Body of pancreas (tissue), 4 donors: ENCODE results near the gene YJU2. TPM values are rescaled to one million over a fixed set of nuclear protein-coding genes. Genes with fewer than 3 reads are reported as not detected.
"Not testable (repeated sequence)": the region's sequence is repeated elsewhere in the genome, so short reads cannot be mapped to it uniquely, and the experiment has no call there.

ENCODE experiments used
- ATAC-seq: fragments of 150-250 bp; one replicate; pipeline ENCODE4 v1.9.1; 2016
- DNase-seq, 4 donors: peaks; one replicate each; pipeline ENCODE4 v3.0.0-alpha.2; 2019
- H3K27ac ChIP-seq, 4 donors: fragments of 200-600 bp; sonication (generic); 1 replicate in 3 of 4; 2 replicates in 1 of 4; pipeline versions ENCODE4 v1.5.1 to v1.6.1; 2016 to 2019; ENCODE audit warnings: mild to moderate bottlenecking in 1 of 4, mixed read lengths in 1 of 4, moderate library complexity in 1 of 4
- H3K27me3 ChIP-seq, 2 donors: fragments of 200-600 bp; sonication (generic); one replicate each; pipeline ENCODE4 v1.6.0; 2016; ENCODE audit warnings: mild to moderate bottlenecking in 1 of 2
- H3K36me3 ChIP-seq, 2 donors: fragments of 200-600 bp; sonication (generic); replicated peaks in 1 of 2; 2 replicates each; pipeline ENCODE4 v1.5.1; 2016; ENCODE audit warnings: low read depth in 2 of 2; ENCODE audit not compliant: insufficient read depth in 1 of 2
- H3K4me1 ChIP-seq: fragments of 200-600 bp; sonication (generic); one replicate; pipeline ENCODE4 v1.6.0; 2016
- H3K4me3 ChIP-seq, 2 donors: fragments of 200-600 bp; sonication (generic); 1 replicate in 1 of 2; 2 replicates in 1 of 2; pipeline ENCODE4 v1.5.1; 2016 to 2019
- H3K9me3 ChIP-seq, 3 donors: fragments of 200-600 bp; sonication (generic); 1 replicate in 2 of 3; 2 replicates in 1 of 3; pipeline ENCODE4 v1.5.1; 2016
- POLR2A ChIP-seq, 3 donors: fragments of 450-650 bp; IDR thresholded peaks; one replicate each; pipeline ENCODE4 v1.6.1; 2016; ENCODE audit warnings: antibody characterized with exemption in 3 of 3, mild to moderate bottlenecking in 2 of 3
- WGBS, 2 donors: methylation state at CpG; one replicate each; pipeline ENCODE4 v1.1.5; 2017; 5-methylcytosine and 5-hydroxymethylcytosine counted together
- intact Hi-C: fragments of 100-400 bp; cut with DNase I; formaldehyde crosslinking; loops from one replicate; pipeline ENCODE4 v1.15.1; 2023
- total RNA-seq, 2 donors: library from RNA; depleted of rRNA; stranded (reverse); fragments of >200 nt; gene quantifications; one replicate each; pipeline ENCODE4 v1.1.0, GENCODE V29; 2016
- TF ChIP-seq, protein P1 (sequence below), 7 experiments: fragments of 450-650 bp in 4 of 7; fragments of 200-600 bp in 3 of 7; sonication (generic) in 3 of 7; IDR thresholded peaks; one replicate each; pipeline ENCODE4 v1.5.1; 2016 to 2019; ENCODE audit warnings: antibody characterized with exemption in 7 of 7

Gene YJU2
- total RNA-seq, 2 donors from 2014 or later = 15.5 to 20.2 TPM

DNA sequence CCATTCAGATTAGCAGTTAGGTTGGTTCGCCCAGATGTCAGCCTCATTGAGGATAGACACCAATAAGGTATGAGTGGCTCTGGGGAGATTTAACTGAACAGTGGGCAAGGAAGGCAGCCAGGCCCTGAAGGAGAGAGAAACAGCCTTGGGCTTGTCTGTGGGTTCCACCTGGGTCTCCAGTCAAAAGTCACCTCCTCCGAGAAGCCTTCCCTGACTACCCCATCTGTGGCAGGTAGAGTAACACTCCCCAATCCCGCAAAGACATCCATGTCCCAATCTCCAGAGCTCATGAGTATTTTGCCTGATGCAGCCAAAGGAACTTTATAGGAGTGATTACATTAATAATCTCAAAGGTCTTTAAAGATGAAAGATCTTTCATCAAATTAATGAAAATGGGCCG is 8.0 kb upstream of the YJU2 start:
- Histone ChIP-seq H3K27ac (no peak overlapping the region), H3K36me3 (no peaks in the 10 kb centered on the region), H3K4me1 (no peaks in the 10 kb centered on the region), H3K9me3 (no peaks in the 10 kb centered on the region), H3K4me3 (no peak overlapping the region), H3K27me3 (no peaks in the 10 kb centered on the region)
- DNase-seq = no peak
- WGBS, 2 donors = 59 to 89% methylated on average over 4 of the region's 4 CpGs
- intact Hi-C loops = no loop called here
- no peak for ATAC-seq
- no peak for TF ChIP-seq POLR2A (IDR thresholded peaks at IDR 0.05)
- TF ChIP-seq, protein P1, sequence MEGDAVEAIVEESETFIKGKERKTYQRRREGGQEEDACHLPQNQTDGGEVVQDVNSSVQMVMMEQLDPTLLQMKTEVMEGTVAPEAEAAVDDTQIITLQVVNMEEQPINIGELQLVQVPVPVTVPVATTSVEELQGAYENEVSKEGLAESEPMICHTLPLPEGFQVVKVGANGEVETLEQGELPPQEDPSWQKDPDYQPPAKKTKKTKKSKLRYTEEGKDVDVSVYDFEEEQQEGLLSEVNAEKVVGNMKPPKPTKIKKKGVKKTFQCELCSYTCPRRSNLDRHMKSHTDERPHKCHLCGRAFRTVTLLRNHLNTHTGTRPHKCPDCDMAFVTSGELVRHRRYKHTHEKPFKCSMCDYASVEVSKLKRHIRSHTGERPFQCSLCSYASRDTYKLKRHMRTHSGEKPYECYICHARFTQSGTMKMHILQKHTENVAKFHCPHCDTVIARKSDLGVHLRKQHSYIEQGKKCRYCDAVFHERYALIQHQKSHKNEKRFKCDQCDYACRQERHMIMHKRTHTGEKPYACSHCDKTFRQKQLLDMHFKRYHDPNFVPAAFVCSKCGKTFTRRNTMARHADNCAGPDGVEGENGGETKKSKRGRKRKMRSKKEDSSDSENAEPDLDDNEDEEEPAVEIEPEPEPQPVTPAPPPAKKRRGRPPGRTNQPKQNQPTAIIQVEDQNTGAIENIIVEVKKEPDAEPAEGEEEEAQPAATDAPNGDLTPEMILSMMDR (IDR thresholded peaks at IDR 0.05) = no peak

DNA sequence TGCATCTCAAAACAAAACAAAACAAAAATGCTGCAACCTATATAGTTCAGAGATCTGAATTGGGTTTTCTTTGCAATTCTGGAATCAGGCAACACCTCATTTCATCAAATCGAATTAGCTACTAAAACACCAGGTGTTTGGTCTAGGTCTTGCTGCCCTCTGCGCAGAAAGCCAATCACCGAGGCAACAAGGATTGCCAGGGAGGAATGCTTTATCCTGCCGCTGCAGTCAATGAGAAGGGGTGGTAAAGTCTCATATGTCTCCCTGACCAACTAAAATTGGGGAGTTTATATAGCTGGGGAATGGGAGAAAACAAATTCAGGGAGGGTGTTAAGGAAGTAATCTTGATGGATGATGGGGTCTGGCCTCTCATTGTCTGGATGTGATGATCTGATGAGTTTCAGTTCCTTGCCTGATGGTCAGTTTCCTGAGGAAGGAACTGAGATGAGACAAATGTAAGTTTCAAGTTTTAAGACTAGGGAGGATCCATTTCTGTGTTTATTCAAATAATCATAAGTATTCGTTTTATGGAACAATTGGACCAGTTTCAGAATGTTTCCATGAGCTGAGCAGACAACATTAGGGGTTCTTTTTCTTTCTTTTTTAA is 5.0 kb upstream of the YJU2 start:
- no peaks in the 10 kb centered on the region for H3K36me3 ChIP-seq
- no peak for DNase-seq
- intact Hi-C loops = no loop called here
- no peaks in the 10 kb centered on the region for H3K9me3 ChIP-seq
- H3K27me3 ChIP-seq = no peaks in the 10 kb centered on the region
- H3K4me3 ChIP-seq = no peak overlapping the region
- peaks cover 7% of the 10 kb centered on the region for H3K4me1 ChIP-seq
- WGBS, 2 donors = 72% methylated on average over 5 of the region's 5 CpGs
- no peak for TF ChIP-seq POLR2A (IDR thresholded peaks at IDR 0.05)
- TF ChIP-seq, protein P1 (IDR thresholded peaks at IDR 0.05) = no peak
- H3K27ac ChIP-seq = no peak overlapping the region
- ATAC-seq = no peak

DNA sequence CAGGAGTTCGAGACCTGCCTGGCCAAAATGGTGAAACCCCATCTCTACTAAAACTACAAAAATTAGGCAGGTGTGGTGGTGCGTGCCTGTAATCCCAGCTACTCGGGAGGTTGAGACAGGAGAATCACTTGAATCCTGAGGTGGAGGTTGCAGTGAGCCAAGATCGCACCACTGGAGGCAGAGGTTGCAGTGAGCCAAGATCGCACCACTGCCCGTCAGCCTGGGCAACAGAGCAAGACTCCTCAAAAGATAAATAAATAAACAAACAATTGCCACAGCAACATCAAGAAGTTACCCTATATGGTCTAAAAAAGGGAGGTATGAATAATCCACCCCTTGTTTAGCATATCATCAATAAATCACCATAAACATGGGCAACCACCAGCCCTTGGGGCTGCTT is 942 bp upstream of the YJU2 start:
- intact Hi-C loops, DNase-seq, ATAC-seq, H3K9me3 ChIP-seq, H3K4me3 ChIP-seq, H3K27me3 ChIP-seq: not testable (repeated sequence)
- WGBS, 2 donors = 94 to 98% methylated on average over 6 of the region's 6 CpGs
- H3K4me1 ChIP-seq = peaks cover 16% of the 10 kb centered on the region
- peaks cover 10 to 13% of the 10 kb centered on the region in 2 donors for H3K36me3 ChIP-seq
- peak overlapping the region in 1 of 4 donors; percentile 95 for H3K27ac ChIP-seq

DNA sequence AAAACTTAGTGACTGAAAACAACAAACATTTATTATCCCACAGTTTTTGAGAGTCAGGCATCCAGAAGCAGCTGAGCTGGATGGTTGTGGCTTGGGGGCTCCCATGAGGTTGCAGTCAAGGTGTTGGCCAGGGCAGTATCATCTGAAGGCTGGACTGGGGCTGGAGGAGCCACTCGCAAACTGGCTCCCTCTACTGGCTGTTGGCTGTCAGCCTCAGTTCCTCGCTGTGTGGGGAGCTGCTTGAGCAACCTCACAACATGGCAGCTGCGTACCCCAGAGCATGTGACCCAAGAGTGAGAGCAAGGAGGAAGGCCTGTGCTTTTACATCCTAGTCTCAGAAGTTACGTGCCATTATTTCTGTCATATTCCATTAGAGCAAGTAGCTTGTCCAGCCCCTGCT is 9.7 kb downstream of the YJU2 start:
- DNase-seq (no peak), ATAC-seq (no peak)
- peaks cover 26 to 32% of the 10 kb centered on the region in 2 donors for H3K36me3 ChIP-seq
- H3K4me3 ChIP-seq = no peak overlapping the region
- no peak for TF ChIP-seq POLR2A (IDR thresholded peaks at IDR 0.05)
- TF ChIP-seq, protein P1 (IDR thresholded peaks at IDR 0.05) = no peak
- 96 to 100% methylated on average over 1 to 4 of the region's 4 CpGs for WGBS, 2 donors
- no peak overlapping the region for H3K27ac ChIP-seq
- H3K9me3 ChIP-seq = no peaks in the 10 kb centered on the region
- intact Hi-C loops = no loop called here
- no peaks in the 10 kb centered on the region for H3K4me1 ChIP-seq
- H3K27me3 ChIP-seq = no peaks in the 10 kb centered on the region

DNA sequence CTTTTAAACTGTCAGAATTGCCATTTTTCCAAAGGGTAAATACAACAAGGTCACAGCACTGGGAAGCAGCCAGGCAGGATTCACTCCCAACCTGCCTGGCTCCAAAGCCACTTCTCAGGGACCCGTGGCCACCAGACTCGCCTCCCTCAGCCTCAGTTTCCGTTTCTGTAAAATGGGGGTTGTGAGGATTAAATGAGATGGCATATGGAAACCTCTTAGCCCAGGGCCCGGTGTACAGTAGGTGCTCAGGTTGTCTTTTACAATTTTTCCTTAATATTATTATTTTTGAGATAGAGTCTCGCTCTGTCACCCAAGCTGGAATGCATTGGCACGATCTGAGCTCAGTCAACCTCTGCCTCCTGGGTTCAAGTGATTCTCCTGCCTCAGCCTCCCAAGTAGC is 10.1 kb downstream of the YJU2 start:
- intact Hi-C loops = no loop called here
- DNase-seq (no peak), ATAC-seq (no peak)
- TF ChIP-seq, protein P1 (IDR thresholded peaks at IDR 0.05) = no peak
- no peak for TF ChIP-seq POLR2A (IDR thresholded peaks at IDR 0.05)
- Histone ChIP-seq H3K4me1 (no peaks in the 10 kb centered on the region), H3K4me3 (no peak overlapping the region), H3K27ac (no peak overlapping the region), H3K9me3 (no peaks in the 10 kb centered on the region), H3K27me3 (no peaks in the 10 kb centered on the region), H3K36me3 (peaks cover 30 to 36% of the 10 kb centered on the region in 2 donors)
- whole genome bisulfite sequencing, 2 donors = 88 to 90% methylated on average over 6 of the region's 6 CpGs
